Right atrium auricular region (tissue), 2 donors: ENCODE measurements around the gene MLC1. TPM values are rescaled to one million over a fixed set of nuclear protein-coding genes. Genes with fewer than 3 reads are reported as not detected.

ENCODE experiments used
- DNase-seq: peaks from one replicate; pipeline ENCODE4 v3.0.0-alpha.2; 2019; ENCODE audit warnings: low spot score
- H3K27ac ChIP-seq, 2 donors: fragments of 200-600 bp; sonication (generic); 1 replicate in 1 of 2; 2 replicates in 1 of 2; pipeline ENCODE4 v1.5.1; 2016 to 2019
- H3K27me3 ChIP-seq, 2 donors: fragments of 200-600 bp; sonication (generic); one replicate each; pipeline versions ENCODE4 v1.5.1 to v1.6.0; 2017 to 2019
- H3K36me3 ChIP-seq: fragments of 200-600 bp; sonication (generic); one replicate; pipeline ENCODE4 v1.5.1; 2016
- H3K4me1 ChIP-seq, 2 donors: fragments of 200-600 bp; sonication (generic); one replicate each; pipeline versions ENCODE4 v1.5.1 to v1.6.0; 2017 to 2019
- H3K4me3 ChIP-seq, 2 donors: fragments of 200-600 bp; sonication (generic); 1 replicate in 1 of 2; 2 replicates in 1 of 2; pipeline ENCODE4 v1.5.1; 2017 to 2019; ENCODE audit warnings: mild to moderate bottlenecking in 1 of 2, moderate library complexity in 1 of 2
- H3K9me3 ChIP-seq, 2 donors: fragments of 200-600 bp; sonication (generic); one replicate each; pipeline ENCODE4 v1.5.1; 2019
- CTCF ChIP-seq, 2 donors: fragments of 200-600 bp; sonication (generic); IDR thresholded peaks; one replicate each; pipeline ENCODE4 v1.5.1; 2019; ENCODE audit warnings: antibody characterized with exemption in 2 of 2
- total RNA-seq, 2 donors: library from RNA; depleted of rRNA; stranded (reverse); fragments of >200 nt; gene quantifications; one replicate each; pipeline ENCODE4 v1.1.0, GENCODE V29; 2016

Gene MLC1
- total RNA-seq: under 1 TPM in 1 of 2 donors, not detected in 1; 0.71 TPM

GRCh38 chr22:50085211-50085972, at the start of gene MLC1:
Gene MLC1 (minus strand): TSS chr22:50085426. CDS start chr22:50084902, 524 bp downstream.
- peaks cover 0 to 3% of the 10 kb centered on the region in 2 donors for H3K4me1 ChIP-seq
- peaks cover 3% of the 10 kb centered on the region in 2 donors for H3K27me3 ChIP-seq
- no peak within 1 kb of the TSS for H3K27ac ChIP-seq
- H3K36me3 ChIP-seq: no peaks in the 10 kb centered on the region
- no peak for TF ChIP-seq CTCF (IDR thresholded peaks at IDR 0.05)
- H3K9me3 ChIP-seq: peaks cover 0 to 13% of the 10 kb centered on the region in 2 donors
- DNase-seq: no peak
- no peak within 1 kb of the TSS for H3K4me3 ChIP-seq

GRCh38 chr22:50134481-50134880, 49.3 kb upstream of the MLC1 start:
- TF ChIP-seq CTCF (IDR thresholded peaks at IDR 0.05): no peak
- H3K4me3 ChIP-seq: no peak overlapping the region
- no peaks in the 10 kb centered on the region for H3K9me3 ChIP-seq
- no peak for DNase-seq
- H3K27ac ChIP-seq: no peak overlapping the region
- no peaks in the 10 kb centered on the region for H3K27me3 ChIP-seq
- no peaks in the 10 kb centered on the region for H3K4me1 ChIP-seq
- H3K36me3 ChIP-seq: no peaks in the 10 kb centered on the region

- no peak for TF ChIP-seq CTCF (IDR thresholded peaks at IDR 0.05)
- H3K4me1 ChIP-seq: no peaks in the 10 kb centered on the region
- no peaks in the 10 kb centered on the region for H3K9me3 ChIP-seq
- H3K27ac ChIP-seq: no peak overlapping the region
- DNase-seq: no peak
- no peaks in the 10 kb centered on the region for H3K36me3 ChIP-seq
- H3K4me3 ChIP-seq: no peak overlapping the region
- H3K27me3 ChIP-seq: no peaks in the 10 kb centered on the region
These were observed 46.7 kb upstream of the MLC1 start for GRCh38 chr22:50131894-50132293.

GRCh38 chr22:50129121-50129736, 44.0 kb upstream of the MLC1 start:
- Histone ChIP-seq H3K27me3 (no peaks in the 10 kb centered on the region), H3K9me3 (no peaks in the 10 kb centered on the region)

GRCh38 chr22:50125029-50125428, 39.8 kb upstream of the MLC1 start:
- DNase-seq: no peak
- H3K36me3 ChIP-seq: no peaks in the 10 kb centered on the region
- TF ChIP-seq CTCF (IDR thresholded peaks at IDR 0.05): no peak
- H3K4me1 ChIP-seq: no peaks in the 10 kb centered on the region
- H3K27ac ChIP-seq: no peak overlapping the region
- H3K9me3 ChIP-seq: peaks cover 0 to 24% of the 10 kb centered on the region in 2 donors
- no peaks in the 10 kb centered on the region for H3K27me3 ChIP-seq
- H3K4me3 ChIP-seq: no peak overlapping the region

More at GRCh38 chr22:50129121-50129736, 44.0 kb upstream of the MLC1 start:
- no peak overlapping the region for H3K4me3 ChIP-seq
- DNase-seq: no peak
- H3K27ac ChIP-seq: no peak overlapping the region
- TF ChIP-seq CTCF (IDR thresholded peaks at IDR 0.05): no peak
- H3K36me3 ChIP-seq: no peaks in the 10 kb centered on the region
- H3K4me1 ChIP-seq: no peaks in the 10 kb centered on the region
